AG08395 (cell line): ENCODE data around the gene DHH.

ENCODE experiments used
- DNase-seq: peaks from one replicate; pipeline ENCODE4 v3.0.0; 2012; ENCODE audit warnings: mixed read lengths, low spot score

The DHH gene

DNA sequence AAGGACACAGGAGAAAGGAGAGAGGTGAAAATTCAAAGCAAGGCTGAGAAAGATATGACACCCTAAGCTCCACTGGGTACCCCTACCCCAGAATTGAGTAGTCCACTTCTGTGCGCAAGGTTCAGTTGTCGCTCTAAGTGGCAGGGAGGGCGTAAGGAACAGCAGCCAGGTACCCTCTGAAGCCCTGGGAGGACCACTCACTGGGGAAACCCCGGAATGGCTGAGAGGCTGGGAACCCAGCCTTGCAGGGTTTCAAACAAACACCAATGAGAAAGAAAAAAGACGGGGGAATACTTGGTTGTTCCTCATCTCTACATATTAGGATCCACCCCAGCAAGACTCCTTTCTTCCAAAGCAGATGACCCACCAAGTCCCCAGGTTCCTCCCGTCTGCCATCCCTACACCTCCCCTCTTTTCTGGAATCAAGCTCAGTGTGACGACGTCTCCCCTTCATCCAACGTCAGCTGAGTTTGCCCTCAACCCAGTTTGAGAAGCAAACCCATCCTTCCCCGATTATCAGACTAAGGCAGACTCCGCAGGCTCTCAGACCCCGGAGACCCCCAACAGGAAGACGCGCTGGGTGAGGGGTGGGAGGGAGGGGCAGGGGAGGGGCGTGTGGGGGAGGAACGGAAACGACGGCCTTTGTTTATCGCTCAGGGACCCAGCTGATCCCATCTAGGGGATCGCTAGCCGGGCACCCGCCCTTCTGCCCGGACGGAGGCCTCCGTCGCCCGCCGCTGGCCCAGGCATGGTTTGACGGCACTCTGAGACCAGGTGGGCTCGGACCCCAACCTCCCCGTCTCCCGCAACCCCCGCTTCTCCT lies 15.3 kb upstream of the DHH start:
- no peak for DNase-seq

DNA sequence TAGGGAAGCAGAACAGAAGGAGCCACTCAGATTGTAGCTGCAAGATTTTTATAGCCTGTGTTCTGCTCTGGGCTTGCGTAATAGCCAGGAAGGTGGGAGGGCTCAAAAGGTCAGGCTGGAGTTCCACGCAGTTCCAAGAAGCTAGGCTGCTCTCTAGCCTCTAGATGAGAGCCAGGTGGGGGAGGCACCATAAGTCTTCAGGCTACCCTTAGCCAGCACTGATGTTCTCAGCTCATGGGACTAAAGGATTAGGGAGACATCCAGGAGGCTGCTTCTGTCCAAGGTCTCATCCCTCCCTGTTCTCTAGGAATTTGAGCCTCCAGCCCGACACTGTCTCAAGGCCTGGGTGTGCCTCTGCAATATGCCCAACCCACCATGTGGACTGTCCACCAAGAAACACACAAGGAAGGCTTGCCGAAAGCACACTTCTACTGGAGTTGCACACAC lies 14.4 kb upstream of the DHH start:
- peak; percentile 50 for DNase-seq

DNA sequence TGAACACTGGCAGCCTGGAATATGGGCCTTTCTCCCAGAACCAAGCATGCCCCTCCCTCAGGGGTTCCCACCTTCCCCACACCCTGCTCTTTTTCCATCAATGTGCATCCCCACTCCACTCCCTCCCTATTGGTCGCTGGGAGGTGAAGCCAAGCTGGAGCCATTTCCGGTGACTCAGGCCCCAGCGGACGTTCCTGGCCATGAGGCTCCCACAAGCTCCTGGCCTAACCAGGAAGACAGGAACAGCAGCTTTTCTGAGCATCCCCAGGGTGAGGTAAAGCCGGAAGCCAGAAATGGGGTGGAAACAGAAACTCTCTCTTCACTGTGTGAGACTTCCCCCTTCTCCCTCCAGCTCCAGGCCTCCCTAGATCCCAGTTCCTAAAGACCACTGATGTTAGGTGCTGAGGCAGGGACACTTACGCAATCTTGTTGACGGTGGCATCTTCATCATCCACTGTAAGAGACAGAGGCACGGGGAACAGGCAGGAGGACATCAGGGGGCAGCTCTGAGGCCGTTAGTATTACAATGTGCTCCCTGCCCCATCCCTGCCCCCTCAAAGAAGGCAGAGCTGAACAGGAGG lies 11.0 kb upstream of the DHH start:
- no peak for DNase-seq

DNA sequence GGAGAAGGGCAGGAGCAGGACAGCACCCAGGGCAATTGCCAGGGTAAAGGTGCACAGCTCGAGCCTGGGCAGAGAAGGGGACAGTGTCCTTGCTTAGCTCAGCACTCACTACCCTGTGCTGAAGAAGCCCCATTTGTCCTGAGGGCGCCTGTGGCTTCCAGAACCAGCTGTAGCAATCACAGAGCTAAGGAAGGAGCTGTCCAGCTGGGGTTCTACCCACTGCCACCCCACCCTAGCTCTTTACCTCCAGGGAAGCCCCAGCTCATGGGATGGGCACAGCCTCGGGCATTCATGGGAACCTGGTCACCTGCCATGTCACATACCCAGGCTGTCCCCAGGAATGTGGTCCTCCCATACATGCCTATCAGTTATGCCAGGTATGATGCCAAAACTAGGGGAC lies 10.2 kb upstream of the DHH start:
- DNase-seq, result no peak

DNA sequence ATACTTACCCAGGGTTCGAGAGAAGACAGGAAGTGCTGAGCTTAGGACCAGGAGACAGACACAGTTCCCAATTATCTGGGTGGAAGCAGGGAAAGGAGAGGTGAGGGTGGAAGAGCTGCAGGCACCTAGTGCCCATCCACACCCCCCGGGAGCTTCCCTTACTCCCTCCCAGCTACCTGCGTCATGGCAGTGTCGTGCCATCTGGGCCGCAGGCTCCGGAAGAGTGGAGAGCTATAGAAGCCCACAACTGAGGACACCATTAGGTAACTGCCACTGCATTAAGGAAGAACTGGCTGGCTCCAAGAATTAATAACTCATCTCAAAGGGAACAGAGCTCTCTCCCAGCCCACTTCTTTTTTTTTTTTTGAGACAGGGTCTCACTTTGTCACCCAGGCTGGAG lies 5.8 kb upstream of the DHH start:
- no peak for DNase-seq

DNA sequence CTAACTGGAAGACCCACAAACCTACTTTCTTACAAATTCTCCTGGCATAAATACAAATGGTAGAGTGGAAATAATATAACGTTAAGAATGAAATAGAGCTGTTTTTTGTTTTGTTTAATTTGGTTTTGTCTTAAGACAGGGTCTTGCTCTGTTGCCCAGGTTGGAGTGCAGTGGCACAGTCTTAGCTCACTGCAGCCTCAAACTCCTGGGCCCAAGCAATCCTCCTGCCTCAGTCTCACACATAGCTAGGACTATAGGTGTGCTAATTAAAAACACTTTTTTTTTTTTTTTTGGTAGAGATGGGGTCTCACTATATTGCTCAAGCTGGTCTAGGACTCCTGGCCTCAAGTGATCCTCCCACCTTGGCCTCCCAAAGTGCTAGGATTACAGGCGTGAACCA lies 4.1 kb upstream of the DHH start:
- no peak for DNase-seq

DNA sequence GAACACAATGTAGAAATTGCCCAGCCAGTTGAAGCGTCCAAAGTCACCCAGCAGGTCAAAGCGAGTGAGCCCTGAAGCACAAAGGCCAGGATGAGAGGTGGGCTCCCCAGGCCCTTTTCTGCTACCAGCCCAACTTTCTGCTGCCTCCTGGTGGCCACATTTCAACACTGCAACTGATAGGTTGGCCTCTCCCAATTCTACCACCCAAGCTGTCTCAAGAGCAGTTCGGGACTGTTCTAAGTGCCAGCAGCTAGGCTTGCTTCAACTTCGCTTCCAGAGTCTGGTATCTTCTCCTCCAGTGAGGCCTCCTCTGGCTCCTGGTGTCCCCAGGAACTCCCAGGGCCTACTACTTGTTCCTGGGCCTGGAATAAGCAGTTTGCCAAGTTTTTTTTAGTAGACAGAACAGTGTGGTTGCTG lies 3.4 kb upstream of the DHH start:
- DNase-seq, result peak; percentile 63

DNA sequence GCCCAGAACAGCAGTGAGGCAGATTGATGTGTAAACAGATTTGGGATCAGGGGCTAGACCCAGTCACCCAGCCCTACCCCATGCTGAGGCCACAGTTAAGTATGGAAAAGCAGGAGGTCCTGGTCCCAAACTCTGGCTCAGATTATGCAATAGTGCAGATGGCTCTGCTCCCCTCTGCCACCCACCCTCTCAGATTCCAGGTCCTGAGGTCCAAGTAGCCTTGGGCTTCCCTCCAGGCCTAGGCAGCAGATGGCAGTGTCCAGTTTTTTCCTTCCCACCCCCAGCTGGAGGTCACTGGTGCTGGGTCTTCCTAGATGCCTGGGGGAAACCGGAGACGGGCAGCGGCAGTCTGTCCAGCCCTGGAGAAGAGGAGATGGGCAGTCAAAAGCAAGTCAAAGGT lies 2.8 kb upstream of the DHH start:
- DNase-seq, result no peak

DNA sequence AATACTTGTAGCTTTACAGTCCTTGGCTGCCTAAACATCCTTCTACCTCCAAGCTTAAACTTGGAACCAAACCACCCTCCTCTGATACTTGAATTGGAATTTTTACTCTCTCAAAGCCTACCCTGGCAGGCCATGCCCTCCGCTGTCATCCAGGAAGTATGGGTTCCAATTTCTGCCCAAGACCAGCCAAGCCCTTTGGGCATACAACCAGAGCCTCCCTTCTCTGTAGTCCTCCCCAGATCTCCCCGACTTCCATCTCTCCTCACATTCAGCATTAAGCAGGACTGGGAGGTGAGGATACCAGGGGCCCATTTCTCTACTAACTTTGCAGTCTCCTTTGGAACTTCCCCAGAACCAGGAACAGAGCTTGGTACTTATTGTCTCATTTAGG lies 369 bp upstream of the DHH start:
- no peak for DNase-seq

DNA sequence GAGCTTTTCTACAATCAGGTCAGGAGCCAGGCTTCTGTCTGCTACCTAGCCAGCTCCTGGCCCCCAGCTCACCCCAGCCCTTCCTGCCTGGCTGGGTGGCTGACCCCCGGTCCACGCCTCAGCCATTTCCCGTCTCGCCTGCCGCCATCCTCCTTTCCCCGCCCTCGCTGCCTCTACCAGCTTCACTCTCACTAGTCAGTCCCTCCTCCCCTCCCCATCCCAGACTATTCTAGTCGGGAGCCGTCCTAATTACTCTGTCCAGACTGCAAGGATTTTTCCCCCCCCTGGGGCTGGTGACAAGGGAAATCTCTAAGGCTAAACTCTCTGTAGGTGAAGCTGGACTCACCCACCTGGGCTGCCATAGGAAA lies 825 bp downstream of the DHH start:
- DNase-seq, result no peak

DNA sequence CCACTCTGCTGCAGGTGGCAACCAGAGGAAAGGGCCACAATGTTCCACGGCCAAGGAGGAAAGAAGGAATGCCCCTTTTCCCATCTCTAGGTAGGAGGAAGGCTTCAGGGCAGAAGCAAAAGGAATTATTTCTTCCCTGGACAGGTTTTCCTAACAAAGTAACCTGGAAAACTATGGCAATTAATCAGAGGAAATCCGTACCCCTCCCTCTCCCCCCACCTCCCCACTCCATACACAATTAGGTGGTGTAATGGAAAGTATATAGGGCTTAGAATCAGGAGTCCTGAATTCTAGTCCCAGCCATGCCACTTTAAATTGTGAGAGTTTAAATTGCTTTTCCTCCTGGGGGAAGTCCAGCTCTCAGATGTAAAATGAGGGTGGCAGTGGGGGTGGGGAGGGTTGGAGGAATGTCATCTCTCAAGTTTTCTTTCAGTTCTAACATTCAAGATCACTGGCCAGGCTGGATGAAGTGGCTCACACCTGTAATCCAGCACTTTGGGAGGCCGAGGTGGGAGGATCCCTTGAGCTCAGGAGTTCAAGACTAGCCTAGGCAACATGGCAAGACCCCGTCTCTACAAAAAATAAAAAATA lies 1.7 kb downstream of the DHH start:
- DNase-seq, result no peak

DNA sequence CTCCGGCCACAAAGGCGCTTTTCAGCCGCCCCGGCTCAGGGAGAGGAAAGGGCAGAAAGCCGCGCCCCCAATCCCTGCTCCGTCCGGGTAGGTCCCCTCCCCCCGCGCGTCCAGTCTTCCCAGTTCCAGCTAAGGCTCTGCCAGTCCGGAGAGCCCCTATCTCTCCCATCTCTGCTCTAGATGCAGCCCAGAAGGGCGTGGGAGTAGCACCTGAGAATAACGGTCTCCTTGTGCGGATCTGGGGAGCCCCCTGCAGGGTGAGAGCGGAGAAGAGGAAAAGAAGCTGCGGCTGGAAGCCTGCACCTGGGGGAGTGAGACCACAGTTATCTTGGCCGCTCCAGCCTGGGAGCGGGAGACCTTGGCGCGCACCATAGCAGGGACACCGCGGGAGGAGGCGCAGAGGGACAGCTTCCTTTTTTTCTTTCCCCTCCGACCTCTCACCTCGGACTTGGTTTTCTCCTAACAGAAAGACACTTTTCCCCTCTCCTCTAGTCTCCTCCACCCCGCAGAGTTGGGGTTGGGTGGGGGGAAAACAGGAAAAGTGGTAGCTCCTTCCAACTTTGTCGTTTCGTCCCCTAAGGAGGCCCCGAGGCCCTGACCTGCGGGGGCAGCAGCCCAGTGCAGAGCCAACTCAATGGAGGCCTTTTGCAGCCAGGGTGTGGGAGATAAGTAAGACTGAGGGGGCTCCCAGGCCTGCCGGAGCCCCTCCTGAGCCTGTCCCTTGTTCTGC lies 2.4 kb downstream of the DHH start:
- peak; percentile 53 for DNase-seq

DNA sequence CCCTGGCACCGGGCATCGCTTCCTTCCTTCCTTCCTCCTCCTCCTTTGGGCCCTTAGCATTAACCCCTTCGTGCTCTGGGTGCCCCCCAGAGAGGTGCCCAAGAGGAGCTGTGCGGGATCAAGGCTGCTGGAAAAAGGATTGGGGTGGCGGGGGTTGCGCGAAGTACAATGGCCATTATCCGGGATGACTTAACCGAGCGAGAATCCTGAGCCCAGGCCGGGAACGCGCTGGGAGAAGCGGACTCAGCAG lies 2.8 kb downstream of the DHH start:
- no peak for DNase-seq

DNA sequence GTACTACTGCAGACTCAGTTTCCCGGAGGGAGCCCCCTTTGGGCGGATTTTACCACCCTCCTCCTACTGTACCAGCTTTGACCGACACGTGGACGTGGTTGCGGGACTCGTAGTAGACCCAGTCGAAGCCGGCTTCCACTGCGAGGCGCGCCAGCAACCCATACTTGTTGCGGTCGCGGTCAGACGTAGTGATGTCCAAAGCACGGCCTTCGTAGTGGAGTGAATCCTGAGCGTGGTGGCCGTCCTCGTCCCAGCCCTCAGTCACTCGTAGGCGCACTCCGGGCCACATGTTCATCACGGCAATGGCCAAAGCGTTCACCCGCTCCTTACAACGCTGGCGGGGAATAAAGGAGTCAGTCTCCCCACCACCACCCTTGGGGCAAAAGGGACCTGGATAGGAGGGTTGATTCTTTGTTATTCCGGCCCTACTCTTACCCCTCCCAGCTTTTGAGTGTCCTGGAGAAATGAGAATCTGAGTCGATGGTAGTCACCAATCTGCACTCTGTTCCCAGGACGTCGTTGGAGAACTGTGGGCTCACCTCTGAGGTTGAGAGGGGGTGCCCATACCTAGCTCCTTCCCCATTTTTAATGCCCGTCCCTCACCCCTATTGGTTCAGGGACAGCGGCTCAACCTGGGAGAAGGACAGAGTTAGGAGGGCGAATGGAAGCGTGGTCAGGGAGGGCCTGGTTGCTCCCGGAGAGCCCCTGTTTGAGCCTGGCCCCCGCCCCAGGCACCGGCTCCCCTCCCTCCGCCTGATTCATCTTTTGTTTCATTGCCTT lies 3.4 kb downstream of the DHH start:
- no peak for DNase-seq

DNA sequence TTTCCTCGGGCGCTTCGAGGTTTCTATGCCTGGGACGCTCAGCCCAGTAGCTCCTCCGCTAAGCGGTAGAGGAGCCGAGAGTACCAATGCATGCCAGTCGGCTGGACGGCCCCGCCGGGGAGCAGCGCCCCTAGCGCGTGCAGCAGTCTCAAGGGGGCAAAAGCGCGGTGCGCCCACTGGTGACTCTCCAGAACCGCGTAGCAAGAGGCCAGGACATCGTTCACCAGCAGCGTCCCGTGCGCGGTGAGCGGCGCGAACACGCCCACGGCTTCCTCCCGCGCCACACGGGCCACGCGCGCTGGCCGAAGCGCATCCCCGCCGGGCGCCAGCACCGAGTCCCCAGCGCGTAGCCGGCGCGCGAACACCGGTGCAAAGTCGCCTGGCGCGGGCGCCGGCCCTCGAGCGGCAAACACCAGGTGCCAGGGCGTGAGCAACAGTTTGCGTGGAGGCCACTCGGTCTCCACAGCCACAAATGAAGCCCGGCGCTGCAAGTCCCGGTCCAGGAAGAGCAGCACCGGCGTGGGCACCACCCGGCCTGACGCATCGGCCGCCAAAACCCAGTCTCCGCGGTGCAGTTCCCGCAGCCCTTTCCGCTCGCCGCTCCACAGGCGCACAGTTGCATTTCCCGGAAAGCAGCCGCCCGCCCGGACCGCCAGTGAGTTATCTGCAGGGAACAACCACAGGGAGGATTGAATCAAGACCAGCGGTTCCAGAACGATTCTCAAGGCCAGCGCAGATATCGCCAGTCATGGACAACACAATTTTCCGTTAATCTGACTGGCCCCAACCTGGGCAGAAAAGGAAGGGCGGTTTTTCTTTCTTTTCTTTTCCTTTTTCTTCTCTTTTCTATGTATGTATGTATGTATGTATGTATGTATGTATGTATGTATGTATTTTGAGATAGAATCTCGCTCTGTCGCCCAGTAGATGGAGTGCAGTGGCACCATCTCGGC lies 4.5 kb downstream of the DHH start:
- peak; percentile 41 for DNase-seq

DNA sequence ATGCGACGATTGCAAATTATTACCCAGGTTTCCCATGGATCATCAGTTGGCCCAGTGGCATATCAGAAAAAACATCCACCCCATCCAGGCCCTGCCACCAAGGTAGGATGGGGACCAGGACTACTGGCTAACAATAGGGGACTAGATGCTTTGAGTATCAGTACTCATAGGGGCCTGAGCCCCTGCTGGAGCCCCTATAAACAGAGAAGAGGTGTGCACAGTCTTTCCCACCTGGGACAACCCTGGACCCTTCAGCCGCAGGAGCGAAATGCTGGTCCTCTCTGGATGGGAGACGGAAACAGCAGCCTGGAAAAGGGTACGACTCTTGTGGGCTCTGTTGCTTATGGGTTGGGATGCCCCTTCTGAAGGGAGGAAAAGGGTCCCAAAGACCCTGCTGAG lies 5.7 kb downstream of the DHH start:
- DNase-seq, result no peak

DNA sequence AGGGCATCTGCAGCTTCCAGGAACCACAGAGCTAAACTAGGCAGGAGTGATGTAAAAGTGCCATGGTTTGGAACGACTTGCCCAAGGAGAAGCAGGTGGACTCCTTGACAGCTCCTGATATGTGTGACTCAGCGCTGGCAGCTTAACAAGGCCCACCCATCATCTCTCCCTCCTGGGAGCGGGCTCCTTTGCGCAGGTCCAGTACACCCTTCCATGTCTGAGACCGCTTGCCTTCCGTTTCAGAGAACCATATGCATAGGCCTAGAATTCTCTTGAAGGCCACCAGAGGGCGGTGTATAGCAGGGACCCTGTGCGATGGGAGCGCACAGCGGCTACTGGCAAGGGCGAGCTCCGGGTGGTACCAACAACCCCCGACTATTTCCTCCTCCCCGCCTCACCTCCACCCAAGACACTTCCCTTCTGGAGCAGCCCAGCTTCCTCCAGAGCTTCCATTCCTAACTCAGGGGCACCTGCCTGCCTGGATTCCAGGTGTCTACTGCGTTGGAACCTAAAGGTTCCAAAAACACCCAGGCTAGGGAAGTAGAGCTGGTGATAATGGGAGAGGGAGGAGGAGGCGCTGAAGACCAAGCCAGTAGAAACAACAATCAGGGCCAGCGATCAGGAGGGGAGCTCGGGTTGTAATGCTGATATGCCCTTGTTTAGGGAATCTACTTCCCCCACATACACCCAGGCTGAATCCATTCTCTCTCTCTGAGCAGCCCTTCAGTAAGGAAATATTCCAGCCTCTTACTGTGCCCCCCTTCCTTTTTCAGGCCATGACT lies 6.3 kb downstream of the DHH start:
- peak; percentile 88 for DNase-seq

DNA sequence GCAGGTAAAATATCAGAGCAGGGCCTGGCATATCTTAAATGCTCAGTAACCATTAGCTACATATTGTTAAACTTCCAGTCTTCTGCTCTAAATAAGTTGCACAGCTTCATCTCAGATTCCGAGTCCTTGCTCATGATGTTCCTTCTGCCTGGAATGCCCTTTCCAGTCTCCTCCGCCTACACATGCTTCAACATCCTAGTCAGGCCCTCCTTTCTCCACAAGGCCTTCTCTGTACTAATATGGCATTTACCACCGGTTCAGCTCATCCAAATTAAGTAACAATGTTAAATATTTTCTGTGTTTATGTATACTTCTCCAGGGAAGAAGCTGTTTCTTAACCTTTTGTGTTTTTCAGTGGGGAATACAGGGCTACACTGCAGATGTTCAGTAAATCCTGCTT lies 8.5 kb downstream of the DHH start:
- no peak for DNase-seq

DNA sequence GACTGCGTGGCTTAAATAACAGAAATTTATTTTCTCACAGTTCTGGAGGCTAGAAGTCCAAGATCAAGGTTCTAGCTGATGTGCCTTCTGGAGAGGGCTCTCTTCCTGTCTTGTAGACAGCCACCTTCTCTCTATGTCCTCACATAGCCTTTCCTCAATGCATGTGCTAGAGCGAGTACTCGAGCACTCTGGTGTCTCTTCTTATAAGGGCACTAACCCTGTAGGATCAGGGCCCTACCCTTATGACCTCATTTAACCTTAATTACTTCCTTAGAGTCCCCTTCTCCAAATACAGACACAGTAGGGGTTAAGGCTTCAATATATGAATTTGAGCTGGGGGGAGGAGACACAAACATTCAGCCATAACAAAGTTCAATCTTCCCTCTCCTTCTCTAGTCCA lies 10.2 kb downstream of the DHH start:
- no peak for DNase-seq

DNA sequence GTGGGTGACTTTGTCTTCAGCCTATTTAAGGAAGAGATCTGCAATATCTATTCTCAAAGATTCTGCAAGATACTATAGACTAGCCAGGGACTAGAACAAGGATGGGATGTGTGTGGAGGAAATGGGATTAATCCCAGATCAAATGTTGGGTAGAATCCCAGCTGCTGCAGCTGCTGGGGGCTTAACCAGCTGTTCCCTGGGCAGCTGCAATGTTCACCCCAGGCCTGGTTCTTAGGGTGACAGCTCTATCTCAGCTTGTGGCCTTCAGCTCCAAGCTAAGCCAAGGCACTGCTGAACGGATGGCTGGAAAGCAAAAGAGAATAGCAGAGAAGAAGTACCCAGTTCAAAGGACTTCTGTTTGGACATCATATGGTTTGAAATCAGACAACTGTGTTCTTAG lies 14.8 kb downstream of the DHH start:
- no peak for DNase-seq

DNA sequence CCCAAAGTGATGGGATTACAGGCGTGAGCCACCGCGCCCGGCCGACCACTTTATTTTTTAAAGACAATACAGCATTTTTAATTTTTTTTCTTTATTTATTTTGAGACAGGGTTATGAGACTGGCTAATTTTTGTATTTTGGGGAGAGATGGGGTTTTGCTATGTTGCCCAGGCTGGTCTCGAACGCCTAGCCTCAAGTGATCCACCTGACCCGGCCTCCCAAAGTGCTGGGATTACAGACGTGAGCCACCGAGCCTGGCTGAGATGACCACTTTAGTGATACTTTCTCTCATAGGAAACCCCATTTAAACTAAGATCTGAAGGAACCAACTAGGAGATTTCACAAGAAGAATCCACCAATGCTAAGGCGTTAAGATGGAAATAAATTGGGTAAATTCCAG lies 23.6 kb downstream of the DHH start:
- no peak for DNase-seq
